Endothelial cell of umbilical vein (primary cell): ENCODE measurements around the gene EID3. TPM values are rescaled to one million over a fixed set of nuclear protein-coding genes. Genes with fewer than 3 reads are reported as not detected.
A peak's percentile ranks its signal among the peaks of the same experiment; 100 is the strongest.

ENCODE experiments used
- BruUV-seq: library from RNA; stranded (reverse); fragments of 400-500 nt; replicated peaks from 2 replicates; lab custom pipeline; 2021; lab: Mats Ljungman, UMichigan
- CTCF ChIA-PET: fragments of 300-600, 350-600 bp; sonication (Branson Sonifier 250); formaldehyde crosslinking; loops from one replicate; lab custom pipeline; 2021; ENCODE audit warnings: antibody characterized with exemption, inconsistent platforms; lab: Charles Lee
- POLR2A ChIA-PET: fragments of 300-600, 350-600 bp; sonication (Branson Sonifier 250); formaldehyde crosslinking; loops from one replicate; lab custom pipeline; 2021; ENCODE audit warnings: antibody characterized with exemption, inconsistent platforms; lab: Charles Lee
- DNase-seq: peaks from one replicate; pipeline ENCODE4 v3.0.0-alpha.2; 2011; ENCODE audit warnings: low read depth, low spot score
- FAIRE-seq: peaks from 2 replicates; lab custom pipeline; 2011; peaks lifted over from hg19 to GRCh38; lab: Jason Lieb, UNC
- H2AFZ ChIP-seq: 2 replicates; pipeline ENCODE4 v1.6.0; 2012; ENCODE audit warnings: low read depth, low read length, control low read depth, inconsistent platforms
- H3K27ac ChIP-seq: 2 replicates; pipeline ENCODE4 v1.5.1; 2011; ENCODE audit warnings: low read depth, mild to moderate bottlenecking, control low read depth, low read length, moderate library complexity; ENCODE audit not compliant: insufficient read depth
- H3K27me3 ChIP-seq, 2 experiments: 2 replicates each; pipeline versions ENCODE4 v1.6.0 to v1.6.1; 2011; ENCODE audit warnings: low read length in 2 of 2, mixed read lengths in 1 of 2; ENCODE audit not compliant: control insufficient read depth in 2 of 2, insufficient read depth in 2 of 2
- H3K36me3 ChIP-seq, 2 experiments: 2 replicates in 1 of 2; 3 replicates in 1 of 2; pipeline ENCODE4 v1.5.1; 2011; ENCODE audit warnings: low read length in 2 of 2, mild to moderate bottlenecking in 1 of 2, moderate library complexity in 1 of 2; ENCODE audit not compliant: control insufficient read depth in 2 of 2, insufficient read depth in 2 of 2; ENCODE audit errors: extremely low read depth in 1 of 2
- H3K4me1 ChIP-seq: 3 replicates; pipeline ENCODE4 v1.5.1; 2011; ENCODE audit warnings: mild to moderate bottlenecking, low read length; ENCODE audit not compliant: control insufficient read depth, insufficient read depth; ENCODE audit errors: extremely low read depth
- H3K4me2 ChIP-seq: 2 replicates; pipeline ENCODE4 v1.6.1; 2011; ENCODE audit warnings: low read length, control low read depth, mixed read lengths; ENCODE audit not compliant: insufficient read depth
- H3K4me3 ChIP-seq, 3 experiments: fragments of 200-600 bp in 1 of 3; sonication (generic), shearing (Covaris generic) in 1 of 3; replicated peaks in 1 of 3; 2 replicates each; pipeline ENCODE4 v1.5.1; 2011 to 2016; ENCODE audit warnings: control low read depth in 3 of 3, low read length in 3 of 3, mild to moderate bottlenecking in 2 of 3, inconsistent platforms in 1 of 3, low read depth in 1 of 3, moderate library complexity in 1 of 3; ENCODE audit not compliant: insufficient read depth in 1 of 3
- H3K79me2 ChIP-seq: 2 replicates; pipeline ENCODE4 v1.6.0; 2012; ENCODE audit warnings: low read length, inconsistent platforms; ENCODE audit not compliant: control insufficient read depth, insufficient read depth
- H3K9ac ChIP-seq: replicated peaks from 2 replicates; pipeline ENCODE3; 2011; ENCODE audit warnings: low read length, control low read depth; ENCODE audit not compliant: insufficient read depth; ENCODE audit errors: extremely low read depth
- H3K9me1 ChIP-seq: replicated peaks from 3 replicates; pipeline ENCODE4 v1.6.0; 2011; ENCODE audit warnings: mild to moderate bottlenecking, low read length; ENCODE audit not compliant: control insufficient read depth, insufficient read depth; ENCODE audit errors: extremely low read depth
- H3K9me3 ChIP-seq: replicated peaks from 2 replicates; pipeline ENCODE4 v1.5.1; 2012; ENCODE audit warnings: low read length, inconsistent platforms; ENCODE audit not compliant: control insufficient read depth, insufficient read depth
- H4K20me1 ChIP-seq: replicated peaks from 2 replicates; pipeline ENCODE3; 2011; ENCODE audit warnings: mild to moderate bottlenecking, low read length; ENCODE audit not compliant: control insufficient read depth, insufficient read depth; ENCODE audit errors: extremely low read depth
- EZH2 ChIP-seq: IDR thresholded peaks from 2 replicates; pipeline ENCODE4 v1.6.1; 2012; ENCODE audit warnings: borderline replicate concordance, low read depth, mild to moderate bottlenecking, moderate library complexity, low read length, inconsistent platforms; ENCODE audit not compliant: severe bottlenecking
- FOS ChIP-seq: IDR thresholded peaks from 2 replicates; pipeline ENCODE4 v1.6.1; 2011; ENCODE audit warnings: mild to moderate bottlenecking, low read length, moderate library complexity, borderline replicate concordance; ENCODE audit not compliant: insufficient read depth
- GATA2 ChIP-seq: IDR thresholded peaks from 2 replicates; pipeline ENCODE4 v1.7.0; 2011; ENCODE audit warnings: low read depth, mild to moderate bottlenecking, moderate library complexity, mixed read lengths, low read length; ENCODE audit not compliant: insufficient read length, insufficient read depth
- JUN ChIP-seq: IDR thresholded peaks from 2 replicates; pipeline ENCODE4 v1.6.1; 2011; ENCODE audit warnings: borderline replicate concordance, low read depth; ENCODE audit not compliant: insufficient read length, insufficient read depth
- MAX ChIP-seq: IDR thresholded peaks from 2 replicates; pipeline ENCODE4 v1.6.1; 2011; ENCODE audit not compliant: insufficient read depth, insufficient read length
- MYC ChIP-seq: IDR thresholded peaks from one replicate; pipeline ENCODE4 v1.6.1; 2011; ENCODE audit warnings: mild to moderate bottlenecking, low read depth, low read length
- POLR2A ChIP-seq: IDR thresholded peaks from 2 replicates; pipeline ENCODE4 v1.6.1; 2012; ENCODE audit warnings: low read depth, mild to moderate bottlenecking, control low read depth, low read length
- POLR2AphosphoS5 ChIP-seq: IDR thresholded peaks from 2 replicates; pipeline ENCODE4 v1.6.1; 2012; ENCODE audit warnings: low read depth, mild to moderate bottlenecking, control low read depth, low read length, moderate library complexity; ENCODE audit not compliant: insufficient read depth
- dilution Hi-C: fragments of 300-500 bp; cut with MboI; formaldehyde crosslinking; loops from one replicate; pipeline ENCODE4 v1.15.0; 2019; ENCODE audit warnings: low sequenced_read_pairs; ENCODE audit not compliant: extremely low pct_ligation_motif_present
- intact Hi-C: fragments of 100-400 bp; cut with micrococcal nuclease; formaldehyde crosslinking; loops from one replicate; pipeline ENCODE4 v1.10.0; 2022
- polyA plus RNA-seq, 4 experiments: library from polyadenylated mRNA; depleted of rRNA in 3 of 4; stranded (reverse) in 3 of 4; unstranded in 1 of 4; fragments of >200 nt; gene quantifications; 2 replicates each; pipeline versions ENCODE4 v1.2.1 to v1.2.3, GENCODE V29; 2011 to 2012; ENCODE audit warnings: missing spikeins in 1 of 4
- total RNA-seq: library from RNA; stranded (reverse); gene quantifications from 2 replicates; pipeline ENCODE4 v1.2.3, GENCODE V29; 2021
- TF ChIP-seq, protein P1 (sequence below), 2 donors: IDR thresholded peaks; 1 replicate in 1 of 2; 2 replicates in 1 of 2; pipeline ENCODE4 v1.5.1; 2011; ENCODE audit warnings: low read length in 2 of 2, mild to moderate bottlenecking in 2 of 2, moderate library complexity in 2 of 2, control low read depth in 1 of 2, inconsistent platforms in 1 of 2, low read depth in 1 of 2; ENCODE audit not compliant: insufficient read depth in 1 of 2; ENCODE audit errors: extremely low read depth in 1 of 2

EID3 gene
- total and polyA plus RNA-seq, 2 donors (not counting 3 experiments of a cell fraction or from before 2014, with no cell fraction given): 1.5 to 14.5 TPM

- no peaks in the 10 kb centered on the region for H3K27me3 ChIP-seq
- no peak overlapping the region for H3K4me2 ChIP-seq
- H3K36me3 ChIP-seq: peaks cover 24 to 52% of the 10 kb centered on the region in 2 experiments
- H3K9me3 ChIP-seq: no peaks in the 10 kb centered on the region
- dilution Hi-C loops: no loop called here
- no peak for DNase-seq
- CTCF ChIA-PET: interaction anchor here (1.3 kb wide), 1 partner anchor 9 kb away, joined by 3 read pairs; no protein-coding TSS in a partner anchor
- POLR2A ChIA-PET: no interaction called here
- no peak overlapping the region for H3K4me3 ChIP-seq
- no peak overlapping the region for H3K9ac ChIP-seq
- no peak overlapping the region for H2AFZ ChIP-seq
- TF ChIP-seq POLR2AphosphoS5 (no peak), FOS (no peak), MYC (no peak), EZH2 (no peak), GATA2 (no peak)
- no peak for FAIRE-seq
- peaks cover 44% of the 10 kb centered on the region for H3K79me2 ChIP-seq
- no TSS peak for BruUV-seq
- intact Hi-C loops: no loop called here
- no peak overlapping the region for H3K27ac ChIP-seq
- no peaks in the 10 kb centered on the region for H3K4me1 ChIP-seq
- peaks cover 5% of the 10 kb centered on the region for H4K20me1 ChIP-seq
- no peaks in the 10 kb centered on the region for H3K9me1 ChIP-seq
Measured at GRCh38 chr12:104348283-104348993, 44.9 kb downstream of the EID3 start.

GRCh38 chr12:104348994-104349494 lies 45.5 kb downstream of the EID3 start:
- BruUV-seq: TSS peak; percentile 54
- no peak overlapping the region for H2AFZ ChIP-seq
- no peak overlapping the region for H3K27ac ChIP-seq
- dilution Hi-C loops (no loop called here), intact Hi-C loops (no loop called here)
- no peaks in the 10 kb centered on the region for H3K27me3 ChIP-seq
- H3K4me2 ChIP-seq: no peak overlapping the region
- no peaks in the 10 kb centered on the region for H3K4me1 ChIP-seq
- ChIA-PET CTCF (interaction anchor here (1.3 kb wide), 1 partner anchor 9 kb away, joined by 3 read pairs; no protein-coding TSS in a partner anchor), POLR2A (interaction anchor here (0.6 kb wide), 1 partner anchor 179 kb away, joined by 9 read pairs; no protein-coding TSS in a partner anchor)
- no peaks in the 10 kb centered on the region for H3K9me1 ChIP-seq
- peaks cover 44% of the 10 kb centered on the region for H3K79me2 ChIP-seq
- H3K9me3 ChIP-seq: no peaks in the 10 kb centered on the region
- FAIRE-seq (no peak), DNase-seq (no peak)
- TF ChIP-seq MYC (no peak), JUN (no peak), POLR2A (no peak), GATA2 (no peak), POLR2AphosphoS5 (no peak), EZH2 (no peak), MAX (no peak), FOS (no peak)
- TF ChIP-seq, protein P1, sequence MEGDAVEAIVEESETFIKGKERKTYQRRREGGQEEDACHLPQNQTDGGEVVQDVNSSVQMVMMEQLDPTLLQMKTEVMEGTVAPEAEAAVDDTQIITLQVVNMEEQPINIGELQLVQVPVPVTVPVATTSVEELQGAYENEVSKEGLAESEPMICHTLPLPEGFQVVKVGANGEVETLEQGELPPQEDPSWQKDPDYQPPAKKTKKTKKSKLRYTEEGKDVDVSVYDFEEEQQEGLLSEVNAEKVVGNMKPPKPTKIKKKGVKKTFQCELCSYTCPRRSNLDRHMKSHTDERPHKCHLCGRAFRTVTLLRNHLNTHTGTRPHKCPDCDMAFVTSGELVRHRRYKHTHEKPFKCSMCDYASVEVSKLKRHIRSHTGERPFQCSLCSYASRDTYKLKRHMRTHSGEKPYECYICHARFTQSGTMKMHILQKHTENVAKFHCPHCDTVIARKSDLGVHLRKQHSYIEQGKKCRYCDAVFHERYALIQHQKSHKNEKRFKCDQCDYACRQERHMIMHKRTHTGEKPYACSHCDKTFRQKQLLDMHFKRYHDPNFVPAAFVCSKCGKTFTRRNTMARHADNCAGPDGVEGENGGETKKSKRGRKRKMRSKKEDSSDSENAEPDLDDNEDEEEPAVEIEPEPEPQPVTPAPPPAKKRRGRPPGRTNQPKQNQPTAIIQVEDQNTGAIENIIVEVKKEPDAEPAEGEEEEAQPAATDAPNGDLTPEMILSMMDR (IDR thresholded peaks at IDR 0.05; ENCODE audit: extremely low read depth in 1 of 2, insufficient read depth in 1 of 2, low read depth in 1 of 2, low read length in 2 of 2): no peak
- H3K9ac ChIP-seq: no peak overlapping the region
- peaks cover 5% of the 10 kb centered on the region for H4K20me1 ChIP-seq
- peaks cover 24 to 52% of the 10 kb centered on the region in 2 experiments for H3K36me3 ChIP-seq
- no peak overlapping the region for H3K4me3 ChIP-seq
